Measurements from ENCODE around the gene KSR2.
"Not testable (repeated sequence)": the region's sequence is repeated elsewhere in the genome, so short reads cannot be mapped to it uniquely, and the experiment has no call there.

The KSR2 gene

DNA sequence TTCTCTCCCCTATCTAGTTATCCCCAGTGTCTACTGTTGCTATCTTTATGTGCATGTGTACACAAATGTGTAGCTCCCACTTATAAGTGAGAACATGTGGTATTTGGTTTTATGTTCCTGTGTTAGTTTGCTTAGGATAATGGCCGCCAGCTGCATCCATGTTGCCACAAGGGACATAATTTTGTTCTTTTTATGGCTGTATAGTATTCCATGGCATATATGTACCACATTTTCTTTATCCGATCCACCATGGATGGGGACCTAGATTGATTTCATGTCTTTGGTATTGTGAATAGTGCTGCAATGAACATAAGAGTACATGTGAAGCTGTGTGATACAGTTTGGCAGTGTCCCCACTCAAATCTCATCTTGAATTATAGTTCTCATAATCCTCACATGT lies 218.1 kb downstream of the KSR2 start:
- DNase-seq (no peak), ATAC-seq (no peak)
- Mint-ChIP-seq H3K27ac (no peak overlapping the region), H3K4me1 (no peaks in the 10 kb centered on the region), H3K9me3 (peaks cover 0 to 4% of the 10 kb centered on the region in 2 donors), H3K27me3 (no peaks in the 10 kb centered on the region), H3K4me3 (no peak overlapping the region)

DNA sequence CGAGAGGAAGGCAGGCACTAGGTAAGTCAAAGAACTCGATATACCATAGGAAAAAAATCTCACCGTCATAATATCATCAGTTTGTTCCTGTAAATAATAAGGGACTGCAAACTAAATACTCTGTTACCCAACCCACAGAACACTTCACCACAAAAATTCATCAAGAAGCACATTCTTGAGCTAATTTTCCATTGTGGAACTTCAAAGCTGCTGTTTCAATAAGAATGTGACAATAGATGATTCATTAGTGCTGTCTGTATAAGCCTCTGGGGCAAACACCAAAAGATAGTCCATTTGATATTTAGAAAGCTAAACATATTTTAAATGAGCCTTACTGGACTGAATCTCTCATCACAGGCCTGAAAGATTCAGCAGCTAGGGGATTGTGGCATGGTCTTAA lies 219.4 kb downstream of the KSR2 start:
- H3K9me3 Mint-ChIP-seq = peaks cover 0 to 4% of the 10 kb centered on the region in 2 donors
- no peak for DNase-seq
- no peak overlapping the region for H3K27ac Mint-ChIP-seq
- H3K4me3 Mint-ChIP-seq = no peak overlapping the region
- ATAC-seq = no peak
- no peaks in the 10 kb centered on the region for H3K4me1 Mint-ChIP-seq
- H3K27me3 Mint-ChIP-seq = no peaks in the 10 kb centered on the region

DNA sequence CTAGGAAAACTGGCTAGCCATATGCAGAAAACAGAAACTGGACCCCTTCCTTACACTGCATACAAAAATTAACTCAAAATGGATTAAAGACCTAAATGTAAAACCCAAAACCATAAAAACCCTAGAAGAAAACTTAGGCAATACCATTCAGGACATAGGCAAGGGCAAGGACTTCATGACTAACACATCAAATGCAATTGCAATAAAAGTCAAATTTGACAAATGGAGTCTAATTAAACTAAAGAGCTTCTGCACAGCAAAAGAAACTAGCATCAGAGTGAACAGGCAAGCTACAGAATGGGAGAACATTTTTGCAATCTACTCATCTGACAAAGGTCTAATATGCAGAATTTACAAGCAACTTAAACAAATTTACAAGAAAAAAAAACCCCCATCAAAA lies 222.4 kb downstream of the KSR2 start:
- H3K27me3 Mint-ChIP-seq, H3K4me1 Mint-ChIP-seq, DNase-seq, H3K4me3 Mint-ChIP-seq, H3K9me3 Mint-ChIP-seq, H3K27ac Mint-ChIP-seq, ATAC-seq: not testable (repeated sequence)

DNA sequence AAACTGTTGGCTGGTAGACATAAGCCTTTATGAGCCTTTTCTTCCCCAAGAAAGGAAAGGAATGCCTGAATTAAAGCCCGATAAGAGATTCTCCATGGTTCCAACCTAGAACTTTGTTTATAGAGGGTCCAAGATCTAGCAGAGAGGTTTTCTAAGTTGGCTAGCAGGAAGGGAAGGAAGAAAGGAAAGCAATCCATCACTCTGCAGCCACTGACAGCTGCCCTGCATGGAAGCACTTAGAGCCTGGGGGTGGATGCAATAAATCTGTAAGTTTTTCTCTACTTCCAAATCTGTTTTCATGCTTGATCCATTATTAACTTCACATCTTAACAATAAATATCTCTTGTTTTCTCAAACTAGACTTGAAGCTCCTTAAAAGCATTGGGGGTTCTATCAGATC lies 224.4 kb downstream of the KSR2 start:
- Mint-ChIP-seq H3K9me3 (no peaks in the 10 kb centered on the region), H3K4me1 (no peaks in the 10 kb centered on the region), H3K27ac (no peak overlapping the region), H3K27me3 (no peaks in the 10 kb centered on the region), H3K4me3 (no peak overlapping the region)
- ATAC-seq (no peak), DNase-seq (no peak)

DNA sequence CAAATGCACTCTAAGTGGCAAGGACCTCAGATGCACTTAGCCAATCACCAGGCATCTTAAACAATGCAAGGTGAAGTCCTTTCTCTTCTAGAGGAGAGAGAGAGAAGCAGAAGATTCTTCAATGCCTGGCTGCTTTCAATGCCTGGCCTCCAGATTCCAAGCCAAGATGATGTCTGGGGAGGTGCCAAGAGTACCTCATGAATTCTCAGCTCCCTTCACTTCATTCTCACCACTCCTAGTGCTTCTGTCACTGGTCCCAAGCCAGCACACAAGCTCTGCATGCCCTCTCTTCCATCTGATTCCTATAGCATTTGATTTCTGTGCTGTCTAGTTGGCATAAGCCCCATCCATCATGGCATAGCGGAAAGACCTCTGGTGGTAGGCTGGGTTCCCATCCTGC lies 225.0 kb downstream of the KSR2 start:
- Mint-ChIP-seq H3K27me3 (no peaks in the 10 kb centered on the region), H3K4me1 (no peaks in the 10 kb centered on the region), H3K4me3 (no peak overlapping the region), H3K27ac (no peak overlapping the region), H3K9me3 (no peaks in the 10 kb centered on the region)
- no peak for ATAC-seq
- no peak for DNase-seq

DNA sequence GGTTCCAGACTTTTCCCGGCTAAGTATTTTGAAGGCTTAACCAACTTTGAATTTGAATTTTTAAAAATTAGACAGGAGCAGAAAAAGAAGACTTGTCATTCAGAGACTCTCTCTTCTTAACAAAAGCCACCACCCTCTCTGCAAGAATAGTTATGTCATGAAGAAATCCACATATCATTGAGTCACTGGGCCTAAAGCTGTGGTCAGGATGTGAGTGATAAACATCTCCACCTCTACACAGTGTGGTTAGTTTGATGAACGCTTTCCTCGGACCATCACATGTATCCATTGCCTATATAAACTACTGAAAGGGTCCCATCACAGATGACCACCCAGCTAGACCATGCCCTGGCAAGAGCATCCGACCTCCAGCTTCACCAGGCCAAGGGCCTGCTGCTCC lies 226.1 kb downstream of the KSR2 start:
- no peak overlapping the region for H3K27ac Mint-ChIP-seq
- H3K27me3 Mint-ChIP-seq = no peaks in the 10 kb centered on the region
- no peaks in the 10 kb centered on the region for H3K4me1 Mint-ChIP-seq
- no peak for ATAC-seq
- H3K9me3 Mint-ChIP-seq = no peaks in the 10 kb centered on the region
- DNase-seq = no peak
- H3K4me3 Mint-ChIP-seq = no peak overlapping the region

DNA sequence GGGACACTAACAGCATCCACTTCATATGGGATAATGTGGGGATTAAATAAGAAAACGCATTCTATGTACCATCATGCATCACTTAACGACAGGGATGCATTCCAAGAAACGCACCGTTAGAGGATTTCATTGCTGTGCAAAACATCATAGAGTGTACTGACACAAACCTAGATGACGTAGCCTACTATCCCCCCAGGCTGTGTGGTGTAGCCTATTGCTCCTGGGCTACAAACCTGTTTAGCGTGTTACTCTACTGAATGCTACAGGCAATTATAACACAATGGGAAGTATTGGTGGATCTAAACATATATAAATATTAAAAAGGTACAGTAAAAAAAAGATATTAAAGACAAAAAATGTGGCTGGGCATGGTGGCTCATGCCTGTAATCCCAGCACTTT lies 230.6 kb downstream of the KSR2 start:
- no peak for DNase-seq
- Mint-ChIP-seq H3K4me3 (no peak overlapping the region), H3K27ac (no peak overlapping the region), H3K27me3 (no peaks in the 10 kb centered on the region), H3K9me3 (peaks cover 0 to 3% of the 10 kb centered on the region in 2 donors), H3K4me1 (no peaks in the 10 kb centered on the region)
- no peak for ATAC-seq

DNA sequence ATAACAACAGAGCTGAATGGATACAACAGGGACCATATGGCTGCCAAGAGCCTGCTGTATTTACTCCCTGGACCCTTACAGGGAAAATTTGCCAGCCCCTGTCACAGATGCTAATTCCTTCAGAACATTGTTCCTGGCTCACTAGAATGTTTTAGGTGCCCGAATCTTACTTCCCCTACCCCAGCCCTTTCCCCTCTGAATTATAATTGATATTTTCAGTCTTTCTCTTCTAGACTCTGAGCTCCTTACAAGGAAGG lies 235.3 kb downstream of the KSR2 start:
- Mint-ChIP-seq H3K27ac (no peak overlapping the region), H3K4me3 (no peak overlapping the region), H3K27me3 (no peaks in the 10 kb centered on the region), H3K9me3 (peaks cover 0 to 10% of the 10 kb centered on the region in 2 donors), H3K4me1 (no peaks in the 10 kb centered on the region)
- DNase-seq (no peak), ATAC-seq (no peak)

DNA sequence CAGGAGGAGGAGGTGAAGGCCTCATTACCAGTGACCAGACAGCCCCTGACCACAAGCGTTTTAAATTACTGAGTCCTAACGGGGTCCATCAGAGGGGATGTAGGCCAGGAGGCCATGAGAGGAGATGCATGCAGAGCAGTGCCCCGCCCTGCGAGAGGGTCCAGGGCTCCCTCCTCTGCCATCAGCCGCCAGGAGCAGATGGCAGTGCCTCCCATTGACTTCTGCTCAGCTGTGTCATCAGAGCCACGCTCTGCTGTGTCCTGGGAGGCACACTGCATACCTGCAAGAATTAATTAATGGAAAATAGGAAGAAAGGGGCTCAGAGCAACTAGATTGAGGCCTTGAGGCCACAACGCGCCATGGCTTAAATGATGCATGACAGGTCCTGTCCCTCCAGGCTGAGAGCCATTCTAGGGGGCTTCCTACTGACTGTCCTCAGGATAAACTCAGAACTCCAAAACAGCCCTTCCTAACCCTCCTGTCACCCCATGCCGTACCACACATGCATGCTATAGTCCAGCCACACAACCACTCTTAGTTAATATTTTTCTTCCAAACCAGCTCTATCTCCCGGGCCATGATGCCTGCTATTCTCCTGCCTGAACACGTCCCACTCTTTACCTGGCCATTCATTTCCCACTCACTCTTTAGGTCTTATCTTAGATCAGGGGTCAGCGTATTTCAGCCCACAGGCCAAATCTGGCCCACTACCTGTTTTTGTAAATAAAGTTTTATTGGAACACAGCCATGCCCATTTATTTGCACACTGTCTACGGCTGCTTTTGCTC lies 235.8 kb downstream of the KSR2 start:
- Mint-ChIP-seq H3K27me3 (no peaks in the 10 kb centered on the region), H3K27ac (peak overlapping the region in 1 of 2 donors; percentile 37), H3K4me3 (no peak overlapping the region), H3K4me1 (no peaks in the 10 kb centered on the region), H3K9me3 (peaks cover 0 to 10% of the 10 kb centered on the region in 2 donors)
- no peak for ATAC-seq
- no peak for DNase-seq

DNA sequence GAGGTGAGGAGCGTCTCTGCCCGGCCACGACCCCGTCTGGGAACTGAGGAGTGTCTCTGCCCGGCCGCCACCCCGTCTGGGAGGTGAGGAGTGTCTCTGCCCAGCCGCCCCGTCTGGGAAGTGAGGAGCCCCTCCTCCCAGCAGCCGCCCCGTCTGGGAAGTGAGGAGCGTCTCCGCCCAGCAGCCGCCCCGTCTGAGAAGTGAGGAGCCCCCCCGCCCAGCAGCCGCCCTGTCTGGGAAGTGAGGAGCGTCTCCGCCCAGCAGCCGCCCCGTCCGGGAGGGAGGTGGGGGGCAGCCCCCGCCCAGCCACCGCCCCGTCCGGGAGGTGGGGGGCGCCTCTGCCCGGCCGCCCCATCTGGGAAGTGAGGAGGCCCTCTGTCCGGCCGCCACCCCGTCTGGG lies 237.7 kb downstream of the KSR2 start:
- H3K27ac Mint-ChIP-seq, H3K4me3 Mint-ChIP-seq, H3K27me3 Mint-ChIP-seq, DNase-seq, H3K4me1 Mint-ChIP-seq, ATAC-seq, H3K9me3 Mint-ChIP-seq: not testable (repeated sequence)

DNA sequence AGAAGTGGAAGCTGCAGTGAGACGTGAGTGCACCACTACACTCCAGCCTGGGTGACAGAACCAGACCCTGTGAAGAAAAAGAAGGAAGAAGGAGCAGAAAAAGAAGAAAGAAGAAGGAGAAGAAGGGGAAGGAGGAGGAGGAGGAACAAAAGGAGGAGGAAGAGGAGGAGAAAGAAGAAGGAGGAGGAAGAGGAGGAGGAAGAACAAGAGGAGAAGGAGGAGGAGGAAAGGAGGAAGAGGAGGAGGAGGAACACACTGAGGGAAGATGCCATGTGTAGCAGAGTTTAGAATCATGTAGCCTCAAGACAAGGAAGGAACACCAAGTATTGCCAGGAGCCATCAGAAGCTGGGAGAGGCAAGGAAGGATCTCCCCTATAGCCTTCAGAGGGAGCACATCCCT lies 241.5 kb downstream of the KSR2 start:
- Mint-ChIP-seq H3K27ac (peak overlapping the region in 1 of 2 donors; percentile 60), H3K9me3 (no peaks in the 10 kb centered on the region)

DNA sequence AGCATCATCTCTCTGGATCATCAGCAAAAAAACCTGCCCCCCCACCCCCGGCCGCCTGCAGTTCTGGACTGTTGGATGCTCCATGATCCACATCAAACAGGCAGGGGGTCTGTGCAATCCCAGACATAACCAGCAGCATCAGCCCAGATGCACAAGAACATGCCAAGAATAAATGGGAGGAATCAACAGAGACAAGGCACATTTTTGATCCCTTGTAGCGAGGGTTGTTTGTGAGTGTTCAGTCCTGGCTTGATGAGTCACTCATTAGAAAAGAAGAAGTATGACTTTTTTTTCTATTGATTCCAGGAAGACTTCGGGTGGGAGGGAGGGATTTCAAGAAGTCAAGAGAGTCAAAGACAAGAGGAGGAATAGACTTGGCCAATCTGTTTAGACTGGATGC lies 244.2 kb downstream of the KSR2 start:
- H3K4me3 Mint-ChIP-seq = no peak overlapping the region
- no peaks in the 10 kb centered on the region for H3K4me1 Mint-ChIP-seq
- DNase-seq (no peak), ATAC-seq (no peak)
- no peaks in the 10 kb centered on the region for H3K27me3 Mint-ChIP-seq
- H3K9me3 Mint-ChIP-seq = no peaks in the 10 kb centered on the region
- no peak overlapping the region for H3K27ac Mint-ChIP-seq

More for the DNA sequence above, 241.5 kb downstream of the KSR2 start:
- ATAC-seq = no peak
- Mint-ChIP-seq H3K4me3 (no peak overlapping the region), H3K4me1 (no peaks in the 10 kb centered on the region), H3K27me3 (no peaks in the 10 kb centered on the region)
- no peak for DNase-seq

DNA sequence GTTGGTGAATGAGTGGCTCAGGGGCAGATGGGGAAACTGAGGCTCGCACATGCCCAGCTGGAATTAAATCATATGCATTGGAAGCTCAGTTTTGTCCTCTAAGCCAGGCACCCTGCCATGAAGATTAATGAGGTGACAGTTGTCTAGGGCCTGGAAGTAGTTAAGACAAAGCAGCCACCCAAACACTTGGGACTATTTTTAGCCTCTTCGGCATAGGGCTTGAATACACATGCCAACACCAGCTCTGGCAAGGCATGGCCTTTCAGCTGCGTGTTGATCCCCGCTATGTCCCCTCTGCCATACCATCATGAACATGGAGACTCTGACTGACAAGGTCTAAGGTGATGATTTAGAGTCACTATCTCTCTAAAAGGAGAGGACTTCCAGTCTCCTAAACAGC lies 250.2 kb downstream of the KSR2 start:
- DNase-seq (no peak), ATAC-seq (no peak)
- Mint-ChIP-seq H3K4me1 (no peaks in the 10 kb centered on the region), H3K4me3 (no peak overlapping the region), H3K27me3 (no peaks in the 10 kb centered on the region), H3K9me3 (no peaks in the 10 kb centered on the region), H3K27ac (no peak overlapping the region)

DNA sequence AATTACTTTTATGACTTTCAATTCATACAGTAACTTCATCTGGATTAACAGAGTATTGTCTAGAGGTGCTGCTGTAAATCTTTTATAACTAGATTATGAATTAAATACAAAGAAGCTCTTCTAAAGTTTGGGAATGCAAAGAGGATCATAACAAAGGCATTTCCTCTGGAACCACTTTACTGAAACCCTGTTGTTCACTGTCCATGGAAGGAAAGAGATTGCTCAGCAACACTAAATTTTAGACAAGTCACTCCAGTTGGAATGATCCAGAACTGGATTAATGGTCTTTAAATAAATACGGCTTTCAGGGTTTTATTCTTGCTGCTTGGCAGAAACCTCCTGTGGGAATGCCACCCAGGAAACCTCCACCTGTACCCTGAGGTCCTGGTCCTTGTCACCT lies 250.6 kb downstream of the KSR2 start:
- Mint-ChIP-seq H3K4me1 (no peaks in the 10 kb centered on the region), H3K4me3 (no peak overlapping the region), H3K27me3 (no peaks in the 10 kb centered on the region), H3K27ac (no peak overlapping the region), H3K9me3 (no peaks in the 10 kb centered on the region)
- no peak for ATAC-seq
- no peak for DNase-seq

DNA sequence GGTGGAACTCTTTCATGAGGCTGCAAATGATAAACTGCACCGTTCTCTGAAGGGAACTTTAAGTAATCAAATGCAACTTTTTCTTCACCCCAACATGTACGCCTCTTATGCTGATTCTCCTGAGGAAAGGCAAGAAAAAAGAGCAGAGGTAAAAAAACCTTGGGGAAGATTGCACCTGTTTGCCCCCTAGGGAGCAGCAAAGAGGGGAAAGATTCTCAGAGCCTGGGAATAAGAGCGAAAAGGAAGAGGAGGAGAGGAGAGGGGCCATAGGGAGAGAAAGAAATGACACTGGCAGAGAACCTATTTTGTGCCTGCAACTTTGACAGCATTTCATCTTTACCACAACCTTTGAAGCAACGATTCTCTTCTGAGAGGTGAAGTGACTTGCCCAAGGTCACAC lies 254.6 kb downstream of the KSR2 start:
- no peaks in the 10 kb centered on the region for H3K4me1 Mint-ChIP-seq
- H3K9me3 Mint-ChIP-seq = peaks cover 0 to 1% of the 10 kb centered on the region in 2 donors
- ATAC-seq = no peak
- no peak overlapping the region for H3K4me3 Mint-ChIP-seq
- no peak for DNase-seq
- no peaks in the 10 kb centered on the region for H3K27me3 Mint-ChIP-seq
- no peak overlapping the region for H3K27ac Mint-ChIP-seq

DNA sequence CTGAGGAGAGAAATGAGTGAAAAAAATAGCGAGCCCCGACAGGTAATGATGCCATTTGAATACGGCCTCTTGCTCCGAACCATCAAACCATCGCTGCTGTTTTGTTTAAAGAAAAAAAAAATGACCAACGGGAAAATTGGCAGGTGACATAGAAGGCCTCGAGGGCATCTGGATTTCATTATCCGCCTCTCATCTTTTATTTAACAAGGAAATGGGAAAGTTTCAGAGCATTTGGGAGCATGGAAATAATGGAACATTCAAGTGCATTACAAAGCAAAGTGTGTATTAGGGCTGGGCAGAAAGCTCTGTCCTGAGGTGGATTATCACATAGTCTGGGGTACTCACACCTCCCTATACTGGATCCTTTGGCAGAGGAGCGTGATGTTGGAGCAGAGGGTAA lies 258.7 kb downstream of the KSR2 start:
- Mint-ChIP-seq H3K4me1 (no peaks in the 10 kb centered on the region), H3K27me3 (no peaks in the 10 kb centered on the region), H3K9me3 (peaks cover 0 to 5% of the 10 kb centered on the region in 2 donors), H3K4me3 (no peak overlapping the region), H3K27ac (no peak overlapping the region)
- ATAC-seq (no peak), DNase-seq (no peak)

DNA sequence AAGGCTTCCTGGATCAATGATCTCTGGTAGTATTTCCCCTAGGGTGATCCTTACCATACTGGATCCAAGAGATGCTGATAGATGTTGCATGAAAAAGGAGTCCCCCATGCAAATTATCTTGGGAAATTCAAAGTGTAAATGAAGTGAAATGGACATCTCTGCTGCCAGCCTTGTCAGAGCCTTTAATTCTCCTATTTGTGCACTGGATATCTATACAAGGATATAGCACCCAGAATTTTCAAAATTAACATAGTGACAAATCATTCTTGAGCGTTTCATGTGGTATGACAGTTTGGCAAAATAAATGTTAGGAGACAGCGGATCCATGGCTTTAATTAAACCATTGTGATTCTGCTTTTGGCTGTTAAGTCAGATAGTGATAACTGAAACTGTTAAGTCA lies 260.9 kb downstream of the KSR2 start:
- Mint-ChIP-seq H3K9me3 (peaks cover 0 to 5% of the 10 kb centered on the region in 2 donors), H3K27ac (no peak overlapping the region), H3K27me3 (no peaks in the 10 kb centered on the region), H3K4me3 (no peak overlapping the region), H3K4me1 (no peaks in the 10 kb centered on the region)
- ATAC-seq (no peak), DNase-seq (no peak)

Measured in stimulated activated naive CD8-positive, alpha-beta T cell treated with anti-CD3 and anti-CD28 coated beads, Interleukin-15, amount 100 ng/mL, for 72 hours (primary cell).